Measurements from ENCODE around the gene DYNC1H1. TPM values are rescaled to one million over a fixed set of nuclear protein-coding genes. Genes with fewer than 3 reads are reported as not detected.
"Not testable (repeated sequence)": the region's sequence is repeated elsewhere in the genome, so short reads cannot be mapped to it uniquely, and the experiment has no call there.

DYNC1H1 gene
- total RNA-seq, 2 donors from 2014 or later, result 171 to 219 TPM

- TF ChIP-seq CTCF (IDR thresholded peaks at IDR 0.05) (no peak), POLR2A (IDR thresholded peaks at IDR 0.05) (no peak)
- H3K27ac ChIP-seq, result no peak overlapping the region
- H3K36me3 ChIP-seq (replicated peaks in 1 of 2; ENCODE audit: insufficient read depth in 1 of 2, low read depth in 2 of 2), result no peaks in the 10 kb centered on the region
- no peak for ATAC-seq
- no peak for DNase-seq
- no peak overlapping the region for H3K4me3 ChIP-seq
- no peaks in the 10 kb centered on the region for H3K9me3 ChIP-seq
- peaks cover 21% of the 10 kb centered on the region for H3K4me1 ChIP-seq
- no peaks in the 10 kb centered on the region for H3K27me3 ChIP-seq
- intact Hi-C loops (cut with DNase I), result no loop called here
- WGBS, 2 donors, result 48 to 58% methylated on average over 5 of the region's 5 CpGs
Measured at GRCh38 chr14:102058961-102059360, 94.6 kb downstream of the DYNC1H1 start.

- intact Hi-C loops (cut with DNase I), result no loop called here
- Histone ChIP-seq H3K27ac (peak overlapping the region; percentile 11 to 80 (median 64)), H3K4me3 (no peak overlapping the region)
Measured at GRCh38 chr14:102063109-102063807, 98.9 kb downstream of the DYNC1H1 start.

DNA sequence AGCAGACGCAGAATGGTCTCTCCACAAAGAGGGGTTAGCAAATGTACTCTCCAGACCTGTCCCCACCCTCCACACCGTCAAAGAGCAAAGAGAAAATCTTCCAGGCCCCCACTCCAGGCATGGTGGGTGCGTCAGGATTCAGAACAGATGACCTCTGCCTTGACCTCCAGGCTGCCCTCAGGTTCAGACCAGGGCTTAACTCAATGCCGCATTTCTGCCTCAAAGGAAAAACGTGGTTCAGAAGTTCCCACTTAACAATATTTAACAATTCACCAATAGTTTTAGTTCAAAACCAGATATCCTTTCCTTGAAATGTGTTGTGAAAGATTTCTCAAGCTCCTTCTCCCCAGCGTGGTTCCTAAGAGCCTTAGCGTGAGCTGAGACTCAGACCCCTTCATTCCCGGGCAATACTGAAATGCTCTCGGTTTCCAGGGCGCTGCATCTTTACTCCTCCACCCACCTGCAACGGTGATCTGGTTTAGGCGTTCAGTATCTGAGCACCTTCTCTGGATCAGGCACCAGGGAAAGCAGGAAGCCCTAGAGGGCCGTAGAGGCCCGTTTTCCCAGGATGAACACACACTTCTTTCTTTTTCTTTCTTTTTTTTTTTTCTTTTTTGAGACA is 99.5 kb downstream of the DYNC1H1 start:
- H3K4me1 ChIP-seq, result peaks cover 13% of the 10 kb centered on the region
- 81 to 85% methylated on average over 12 to 14 of the region's 14 CpGs for WGBS, 2 donors
- DNase-seq (no peak), ATAC-seq (no peak)
- no peak overlapping the region for H3K4me3 ChIP-seq
- TF ChIP-seq POLR2A (IDR thresholded peaks at IDR 0.05) (no peak), CTCF (IDR thresholded peaks at IDR 0.05) (no peak)
- H3K27me3 ChIP-seq, result no peaks in the 10 kb centered on the region
- no peaks in the 10 kb centered on the region for H3K9me3 ChIP-seq
- no peaks in the 10 kb centered on the region for H3K36me3 ChIP-seq (replicated peaks in 1 of 2; ENCODE audit: insufficient read depth in 1 of 2, low read depth in 2 of 2)
- H3K27ac ChIP-seq, result peak overlapping the region; percentile 11 to 80 (median 64)
- intact Hi-C loops (cut with DNase I), result no loop called here

More at GRCh38 chr14:102063109-102063807, 98.9 kb downstream of the DYNC1H1 start:
- TF ChIP-seq POLR2A (IDR thresholded peaks at IDR 0.05) (no peak), CTCF (IDR thresholded peaks at IDR 0.05) (peak; percentile 13 to 76 (median 67))
- Histone ChIP-seq H3K4me1 (peaks cover 13% of the 10 kb centered on the region), H3K9me3 (no peaks in the 10 kb centered on the region), H3K27me3 (no peaks in the 10 kb centered on the region), H3K36me3 (replicated peaks in 1 of 2; ENCODE audit: insufficient read depth in 1 of 2, low read depth in 2 of 2) (no peaks in the 10 kb centered on the region)
- DNase-seq (peak; percentile 87 to 92 (median 90)), ATAC-seq (peak; percentile 95)
- WGBS, 2 donors, result 16 to 17% methylated on average over 22 to 26 of the region's 26 CpGs

DNA sequence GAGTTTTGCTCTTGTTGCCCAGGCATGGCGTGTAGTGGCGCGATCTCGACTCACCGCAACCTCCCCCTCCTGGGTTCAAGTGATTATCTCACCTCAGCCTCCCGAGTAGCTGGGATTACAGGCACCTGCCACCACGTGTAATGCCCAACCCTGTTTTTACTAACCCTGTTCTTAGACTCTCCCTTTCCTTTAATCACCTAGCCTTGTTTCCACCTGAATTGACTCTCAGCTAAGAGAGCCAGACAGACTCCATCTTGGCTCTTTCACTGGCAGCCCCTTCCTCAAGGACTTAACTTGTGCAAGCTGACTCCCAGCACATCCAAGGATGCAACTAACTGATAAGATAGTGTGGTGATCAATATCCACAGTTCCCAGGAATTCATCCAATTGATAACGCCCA is 100.2 kb downstream of the DYNC1H1 start:
- H3K4me3 ChIP-seq; ATAC-seq; H3K9me3 ChIP-seq; intact Hi-C loops (cut with DNase I); H3K27ac ChIP-seq; DNase-seq; H3K27me3 ChIP-seq; H3K36me3 ChIP-seq (replicated peaks in 1 of 2; ENCODE audit: insufficient read depth in 1 of 2, low read depth in 2 of 2): not testable (repeated sequence)
- WGBS, 2 donors, result 81 to 82% methylated on average over 8 of the region's 8 CpGs
- peaks cover 13% of the 10 kb centered on the region for H3K4me1 ChIP-seq

DNA sequence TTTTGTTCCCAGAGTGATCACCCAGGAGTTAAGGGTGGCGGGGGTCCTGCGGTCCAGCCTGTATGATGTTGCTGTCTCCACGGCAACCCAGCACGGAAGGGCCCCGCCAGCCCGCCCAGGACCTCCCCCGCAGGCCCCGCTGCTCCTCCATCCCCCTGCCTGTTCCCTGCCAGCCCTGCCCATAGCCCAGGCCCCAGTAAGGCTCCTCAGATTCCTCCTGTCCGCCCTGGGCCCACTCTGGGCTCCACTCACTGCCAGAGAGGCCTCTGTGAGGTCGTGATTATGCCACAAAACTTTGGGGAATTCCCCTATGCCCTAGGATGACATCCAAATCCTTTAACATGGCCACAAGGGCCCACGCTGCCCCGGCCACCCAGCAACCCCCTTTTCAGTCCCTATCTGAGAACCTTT is 101.7 kb downstream of the DYNC1H1 start:
- H3K27ac ChIP-seq, result no peak overlapping the region
- no peaks in the 10 kb centered on the region for H3K27me3 ChIP-seq
- H3K36me3 ChIP-seq (replicated peaks in 1 of 2; ENCODE audit: insufficient read depth in 1 of 2, low read depth in 2 of 2), result no peaks in the 10 kb centered on the region
- no peak for ATAC-seq
- no peaks in the 10 kb centered on the region for H3K9me3 ChIP-seq
- TF ChIP-seq POLR2A (IDR thresholded peaks at IDR 0.05), result no peak
- TF ChIP-seq CTCF (IDR thresholded peaks at IDR 0.05), result no peak
- no peak overlapping the region for H3K4me3 ChIP-seq
- peaks cover 13% of the 10 kb centered on the region for H3K4me1 ChIP-seq
- 75 to 87% methylated on average over 4 to 12 of the region's 12 CpGs for WGBS, 2 donors
- no peak for DNase-seq
- intact Hi-C loops (cut with DNase I), result no loop called here
